Renal cortex interstitium (tissue), 15 donors: ENCODE measurements around the gene GTF3C5. TPM values are rescaled to one million over a fixed set of nuclear protein-coding genes. Genes with fewer than 3 reads are reported as not detected.
"Not testable (repeated sequence)": the region's sequence is repeated elsewhere in the genome, so short reads cannot be mapped to it uniquely, and the experiment has no call there.

Experiments used
- DNase-seq, 11 donors: peaks; one replicate each; pipeline ENCODE4 v3.0.0-alpha.2; 2013; ENCODE audit warnings: low read depth in 9 of 11, low spot score in 4 of 11; ENCODE audit errors: extremely low read depth in 1 of 11
- long read RNA-seq, 16 experiments: transcript quantifications; one replicate each; lab custom pipeline, GENCODE V29; 2026
- polyA plus RNA-seq, 3 donors: library from polyadenylated mRNA; unstranded; fragments of 120-200 nt; gene quantifications; one replicate each; pipeline ENCODE4 v1.2.1, GENCODE V29; 2013; ENCODE audit not compliant: insufficient read length in 3 of 3

The GTF3C5 gene, protein sequence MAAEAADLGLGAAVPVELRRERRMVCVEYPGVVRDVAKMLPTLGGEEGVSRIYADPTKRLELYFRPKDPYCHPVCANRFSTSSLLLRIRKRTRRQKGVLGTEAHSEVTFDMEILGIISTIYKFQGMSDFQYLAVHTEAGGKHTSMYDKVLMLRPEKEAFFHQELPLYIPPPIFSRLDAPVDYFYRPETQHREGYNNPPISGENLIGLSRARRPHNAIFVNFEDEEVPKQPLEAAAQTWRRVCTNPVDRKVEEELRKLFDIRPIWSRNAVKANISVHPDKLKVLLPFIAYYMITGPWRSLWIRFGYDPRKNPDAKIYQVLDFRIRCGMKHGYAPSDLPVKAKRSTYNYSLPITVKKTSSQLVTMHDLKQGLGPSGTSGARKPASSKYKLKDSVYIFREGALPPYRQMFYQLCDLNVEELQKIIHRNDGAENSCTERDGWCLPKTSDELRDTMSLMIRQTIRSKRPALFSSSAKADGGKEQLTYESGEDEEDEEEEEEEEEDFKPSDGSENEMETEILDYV
- 10 to 100 TPM; 63.4 to 75.6 (median 74.4) TPM for polyA plus RNA-seq
- long read RNA-seq, donor 1, transcript GTF3C5-202 (11 exons, 2,406 nt): major isoform, 11 of 25 reads
- long read RNA-seq, donor 1, partial matches to known transcripts: 12 of 25 reads
- long read RNA-seq, donor 1, other reads (novel, unspliced or antisense): 0 of 25 reads
- long read RNA-seq, donor 2, transcript GTF3C5-202 (11 exons, 2,406 nt): major isoform, 5 of 10 reads
- long read RNA-seq, donor 2, partial matches to known transcripts: 0 of 10 reads
- long read RNA-seq, donor 2, other reads (novel, unspliced or antisense): 0 of 10 reads
- long read RNA-seq, donor 3, transcript GTF3C5-202 (11 exons, 2,406 nt): major isoform, 17 of 24 reads
- long read RNA-seq, donor 3, partial matches to known transcripts: 6 of 24 reads
- long read RNA-seq, donor 3, other reads (novel, unspliced or antisense): 0 of 24 reads
- long read RNA-seq, donor 4, transcript GTF3C5-202 (11 exons, 2,406 nt): major isoform, 12 of 14 reads
- long read RNA-seq, donor 4, partial matches to known transcripts: 0 of 14 reads
- long read RNA-seq, donor 4, other reads (novel, unspliced or antisense): 0 of 14 reads
- long read RNA-seq, donor 5: 0 reads
- long read RNA-seq, donor 6, transcript GTF3C5-202 (11 exons, 2,406 nt): major isoform, 12 of 22 reads
- long read RNA-seq, donor 6, partial matches to known transcripts: 7 of 22 reads
- long read RNA-seq, donor 6, other reads (novel, unspliced or antisense): 0 of 22 reads
- long read RNA-seq, donor 7, transcript GTF3C5-202 (11 exons, 2,406 nt): major isoform, 9 of 46 reads
- long read RNA-seq, donor 7, partial matches to known transcripts: 34 of 46 reads
- long read RNA-seq, donor 7, other reads (novel, unspliced or antisense): 0 of 46 reads
- long read RNA-seq, donor 8, transcript GTF3C5-202 (11 exons, 2,406 nt): major isoform, 7 of 23 reads
- long read RNA-seq, donor 8, partial matches to known transcripts: 12 of 23 reads
- long read RNA-seq, donor 8, other reads (novel, unspliced or antisense): 0 of 23 reads
- long read RNA-seq, donor 9, transcript GTF3C5-202 (11 exons, 2,406 nt): major isoform, 10 of 35 reads
- long read RNA-seq, donor 9, partial matches to known transcripts: 24 of 35 reads
- long read RNA-seq, donor 9, other reads (novel, unspliced or antisense): 0 of 35 reads
- long read RNA-seq, donor 10, transcript GTF3C5-202 (11 exons, 2,406 nt): major isoform, 9 of 34 reads
- long read RNA-seq, donor 10, partial matches to known transcripts: 24 of 34 reads
- long read RNA-seq, donor 10, other reads (novel, unspliced or antisense): 0 of 34 reads
- long read RNA-seq, donor 11, transcript GTF3C5-202 (11 exons, 2,406 nt): major isoform, 7 of 19 reads
- long read RNA-seq, donor 11, partial matches to known transcripts: 11 of 19 reads
- long read RNA-seq, donor 11, other reads (novel, unspliced or antisense): 0 of 19 reads
- long read RNA-seq, donor 12, partial matches to known transcripts: 6 of 11 reads
- long read RNA-seq, donor 12, other reads (novel, unspliced or antisense): 0 of 11 reads
- long read RNA-seq, donor 13: 0 reads
- long read RNA-seq, donor 14, transcript GTF3C5-210 (3 exons, 696 nt): minor isoform, 5 of 18 reads
- long read RNA-seq, donor 14, transcript GTF3C5-202 (11 exons, 2,406 nt): major isoform, 10 of 18 reads
- long read RNA-seq, donor 14, partial matches to known transcripts: 0 of 18 reads
- long read RNA-seq, donor 14, other reads (novel, unspliced or antisense): 0 of 18 reads
- long read RNA-seq, donor 15, partial matches to known transcripts: 0 of 8 reads
- long read RNA-seq, donor 15, other reads (novel, unspliced or antisense): 0 of 8 reads
- long read RNA-seq, donor 16, transcript GTF3C5-202 (11 exons, 2,406 nt): major isoform, 36 of 97 reads
- long read RNA-seq, donor 16, partial matches to known transcripts: 50 of 97 reads
- long read RNA-seq, donor 16, other reads (novel, unspliced or antisense): 7 of 97 reads

DNA sequence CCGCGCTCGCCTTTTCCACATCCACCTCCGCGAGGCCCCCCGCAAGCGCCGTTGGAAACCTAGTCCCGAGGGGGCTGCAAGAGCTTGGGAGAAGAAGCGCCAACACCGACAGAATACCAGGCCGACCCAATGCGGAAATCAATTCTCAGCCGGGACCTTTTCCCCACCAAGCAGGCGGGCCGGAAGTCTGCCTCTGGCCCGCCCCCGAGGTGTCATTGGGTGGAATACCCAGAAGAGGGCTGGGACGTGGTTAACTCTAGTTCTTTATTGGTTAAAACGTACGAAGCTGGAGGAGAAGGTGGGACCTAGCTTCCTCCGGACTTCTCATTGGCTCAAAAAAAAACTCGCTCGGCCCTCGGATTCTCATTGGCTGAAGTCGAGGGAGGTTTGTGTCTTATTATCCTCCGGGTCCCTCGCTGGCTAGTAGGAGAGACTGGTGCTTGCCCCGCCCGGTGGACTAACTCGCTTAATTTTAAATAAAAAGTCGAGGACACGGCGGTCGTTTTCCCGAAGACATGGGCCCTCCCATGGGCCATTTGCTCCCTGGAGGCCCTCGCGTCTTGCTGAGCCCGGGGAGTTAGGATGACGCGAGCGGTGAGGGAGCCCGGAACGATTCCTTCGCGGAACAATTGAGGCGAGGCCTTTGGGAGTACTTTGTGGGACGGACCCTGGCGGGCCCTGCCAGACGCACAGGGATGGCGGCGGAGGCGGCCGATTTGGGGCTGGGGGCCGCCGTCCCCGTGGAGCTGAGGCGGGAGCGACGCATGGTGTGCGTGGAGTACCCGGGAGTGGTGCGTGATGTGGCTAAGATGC is at the start of gene GTF3C5:
GTF3C5 (plus strand) TSS at position 681 of the 813 bp plus-strand sequence; CDS start at position 696, 15 bp downstream.
- DNase-seq: peak; percentile 92 to 99 (median 97)

DNA sequence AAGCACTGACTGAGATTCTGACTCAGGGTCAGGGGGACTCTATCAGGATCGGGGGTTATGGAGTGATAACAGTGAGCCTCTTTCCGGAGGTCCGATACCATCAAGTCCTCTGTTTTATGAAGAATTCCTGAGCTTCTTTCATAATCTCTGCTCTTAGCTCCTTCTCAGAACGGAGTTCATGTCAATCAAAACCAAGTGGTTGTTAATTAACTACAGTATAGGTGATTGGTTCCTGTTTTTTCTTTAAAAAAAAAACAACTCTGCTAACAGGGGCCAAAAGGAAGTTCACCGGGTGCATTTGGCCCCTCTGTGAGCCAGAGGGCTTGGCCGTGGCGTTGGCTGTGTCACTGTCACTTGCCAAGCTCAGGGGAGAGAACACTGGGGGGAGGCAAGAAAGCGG is 48.3 kb upstream of the GTF3C5 start:
- DNase-seq: no peak

DNA sequence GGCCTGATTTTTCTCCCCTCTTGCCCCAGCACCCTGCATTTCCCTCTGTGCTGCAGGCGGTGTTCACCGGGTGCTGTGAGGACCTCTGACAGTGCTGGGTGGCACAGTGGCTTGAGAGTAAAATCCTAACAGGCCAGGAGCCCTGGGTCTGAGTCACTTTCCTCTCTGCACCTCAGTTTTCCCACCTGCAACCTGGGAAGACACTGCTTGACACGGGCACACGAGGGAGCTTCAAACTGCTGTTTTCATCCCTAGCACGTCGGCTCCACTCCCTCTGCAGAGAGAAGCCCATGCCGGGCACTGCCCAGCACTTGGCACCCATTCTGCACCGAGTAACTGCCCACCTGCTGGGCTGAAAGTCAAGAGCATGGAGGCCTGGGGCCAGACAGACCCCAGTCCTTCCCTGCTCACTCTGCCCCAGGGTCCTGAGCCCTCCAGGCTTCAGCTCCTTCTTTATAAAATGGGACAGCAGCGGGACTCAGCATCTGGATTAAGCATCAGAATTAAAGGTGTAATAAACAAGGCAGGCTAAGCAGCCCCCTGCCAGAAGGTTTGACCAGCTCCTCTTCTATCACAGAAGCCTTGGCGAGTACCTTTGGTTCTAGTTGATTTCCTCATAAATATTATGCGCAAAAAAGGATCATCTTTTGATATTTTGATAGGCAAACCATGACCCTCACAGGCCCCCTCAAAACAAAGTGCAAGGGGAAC is 47.2 kb upstream of the GTF3C5 start:
- no peak for DNase-seq

DNA sequence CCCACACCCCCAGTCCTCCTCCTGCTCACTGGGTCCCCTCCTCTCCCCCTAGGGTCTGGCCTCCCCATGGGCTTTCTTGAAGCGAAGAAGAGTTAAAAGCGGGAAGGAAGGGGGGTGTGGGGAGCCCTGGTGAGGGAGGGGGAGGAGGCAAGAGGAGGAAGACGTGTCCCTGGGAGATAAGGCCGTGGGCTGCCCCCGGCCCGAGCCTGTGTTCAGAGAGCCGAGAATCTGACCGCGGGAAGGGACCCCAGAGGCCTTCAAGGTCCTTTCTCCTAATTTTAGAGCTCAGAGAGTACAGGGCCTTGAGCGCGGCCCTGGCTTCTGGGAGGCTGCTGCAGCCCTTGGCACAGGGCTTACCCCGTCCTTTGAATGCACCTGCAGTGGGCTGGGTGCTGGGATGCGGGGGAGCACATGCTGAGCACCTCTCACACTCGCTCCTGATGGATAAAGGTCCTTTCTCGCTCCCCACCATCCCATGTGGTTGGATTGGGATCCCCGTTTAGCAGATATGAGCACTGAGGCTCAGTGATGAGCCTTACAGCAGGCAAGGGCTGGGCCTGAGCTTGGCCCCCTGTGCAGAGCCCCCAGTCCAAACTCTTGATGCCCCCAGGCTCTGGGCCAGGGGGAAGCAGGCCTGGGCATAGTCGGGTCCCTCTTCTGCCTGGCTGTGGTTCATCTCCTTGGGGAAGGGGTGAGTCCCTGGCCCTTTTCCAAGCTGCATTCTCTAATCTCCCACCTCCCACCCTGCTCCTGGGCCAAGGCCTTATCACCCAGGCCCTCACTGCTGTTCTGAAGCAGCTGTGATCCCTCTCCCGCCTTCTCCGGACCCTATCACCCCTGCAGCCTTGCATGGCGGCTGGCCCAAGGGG is 46.4 kb upstream of the GTF3C5 start:
- no peak for DNase-seq

DNA sequence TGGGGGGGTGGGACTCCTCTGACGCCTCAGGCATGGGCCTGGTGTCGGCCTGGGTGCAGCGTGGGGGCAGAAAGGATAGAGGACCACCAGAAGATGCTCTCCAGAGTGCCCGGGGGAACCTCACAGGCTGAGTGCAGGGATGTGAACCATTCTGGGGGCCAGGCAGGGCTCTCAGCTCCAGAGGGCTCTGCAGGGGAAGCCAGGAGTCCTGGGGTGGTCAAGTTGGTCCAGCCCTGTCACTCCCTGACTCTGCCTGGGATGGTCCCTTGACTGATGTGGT is 45.8 kb upstream of the GTF3C5 start:
- DNase-seq: no peak

DNA sequence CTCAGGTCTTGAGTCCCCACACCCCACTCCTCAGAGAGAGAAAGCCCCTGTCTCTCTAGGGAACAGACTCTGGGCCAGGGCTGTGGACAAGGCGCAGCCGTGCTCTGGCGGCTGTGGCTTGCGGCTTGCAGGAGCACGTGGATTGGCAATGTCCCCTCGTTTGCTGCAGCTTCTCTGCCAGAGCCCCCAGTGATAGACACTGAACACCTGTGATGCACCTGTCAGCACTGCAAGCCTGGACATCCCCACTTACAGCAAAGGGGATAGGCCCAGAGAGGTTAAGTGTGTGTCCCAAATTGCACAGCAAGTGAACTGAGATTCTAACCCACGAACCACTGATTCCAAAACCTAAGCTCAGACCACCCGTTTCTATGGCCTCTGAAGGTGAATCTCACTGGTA is 45.3 kb upstream of the GTF3C5 start:
- no peak for DNase-seq

DNA sequence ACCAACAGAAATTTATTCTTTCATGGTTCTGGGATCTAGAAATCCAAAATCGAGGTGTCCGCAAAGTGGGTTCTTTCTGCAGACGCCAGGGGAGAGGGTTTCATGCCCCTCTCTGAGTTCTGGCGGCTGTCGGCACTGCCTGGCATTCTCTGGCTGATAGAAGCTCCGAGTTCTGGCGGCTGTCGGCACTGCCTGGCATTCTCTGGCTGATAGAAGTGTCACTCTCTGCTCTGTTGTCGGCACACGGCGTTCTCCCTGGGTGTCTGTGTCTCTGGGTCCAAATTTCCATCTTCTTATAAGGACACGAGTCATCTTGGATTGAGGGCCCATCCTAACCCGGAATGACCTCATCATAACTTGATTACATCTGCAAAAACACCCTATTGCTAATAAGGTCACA is 44.7 kb upstream of the GTF3C5 start:
- DNase-seq: no peak

DNA sequence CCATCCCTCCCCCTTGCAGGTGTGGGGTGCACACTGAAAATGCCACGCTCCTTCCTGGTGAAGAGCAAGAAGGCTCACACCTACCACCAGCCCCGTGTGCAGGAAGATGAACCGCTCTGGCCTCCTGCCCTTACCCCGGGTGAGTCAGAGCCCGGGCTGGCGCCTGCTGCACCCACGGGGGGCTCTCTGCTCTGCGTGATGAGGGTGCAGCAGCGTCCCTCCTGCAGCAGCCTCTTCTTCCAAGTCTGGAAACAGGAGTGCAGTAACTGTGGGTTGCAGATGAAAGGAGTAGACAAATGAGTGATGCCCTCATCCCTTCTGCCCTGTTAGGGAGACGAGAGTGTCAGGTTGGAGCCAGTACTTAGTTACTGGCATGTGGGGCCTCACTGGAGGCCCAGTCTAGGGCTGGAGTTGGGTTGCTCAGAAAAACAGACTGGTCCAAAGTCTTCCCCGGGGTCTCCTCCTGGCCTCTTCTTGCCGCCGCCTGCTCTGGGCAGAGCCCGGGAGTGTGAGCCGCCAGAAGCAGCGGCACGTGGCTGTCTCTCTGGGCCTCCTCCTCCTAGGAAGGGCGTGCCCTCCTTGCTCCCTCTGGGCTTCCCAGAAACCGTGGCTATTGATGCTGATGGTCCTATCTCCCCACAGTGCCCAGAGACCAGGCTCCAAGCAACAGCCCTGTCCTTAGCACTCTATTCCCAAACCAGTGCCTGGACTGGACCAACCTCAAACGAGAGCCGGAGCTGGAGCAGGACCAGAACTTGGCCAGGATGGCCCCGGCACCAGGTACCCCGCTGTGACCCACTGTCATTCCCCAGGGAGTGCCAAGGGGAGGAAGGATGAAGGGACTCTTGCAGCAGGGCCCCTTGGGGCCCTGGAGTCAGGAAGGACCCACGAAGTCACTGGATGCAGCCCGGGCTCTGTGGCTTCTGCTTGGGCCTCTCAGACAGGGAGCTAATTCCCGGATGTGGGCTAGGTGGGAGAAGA is 43.9 kb upstream of the GTF3C5 start:
- DNase-seq: no peak

DNA sequence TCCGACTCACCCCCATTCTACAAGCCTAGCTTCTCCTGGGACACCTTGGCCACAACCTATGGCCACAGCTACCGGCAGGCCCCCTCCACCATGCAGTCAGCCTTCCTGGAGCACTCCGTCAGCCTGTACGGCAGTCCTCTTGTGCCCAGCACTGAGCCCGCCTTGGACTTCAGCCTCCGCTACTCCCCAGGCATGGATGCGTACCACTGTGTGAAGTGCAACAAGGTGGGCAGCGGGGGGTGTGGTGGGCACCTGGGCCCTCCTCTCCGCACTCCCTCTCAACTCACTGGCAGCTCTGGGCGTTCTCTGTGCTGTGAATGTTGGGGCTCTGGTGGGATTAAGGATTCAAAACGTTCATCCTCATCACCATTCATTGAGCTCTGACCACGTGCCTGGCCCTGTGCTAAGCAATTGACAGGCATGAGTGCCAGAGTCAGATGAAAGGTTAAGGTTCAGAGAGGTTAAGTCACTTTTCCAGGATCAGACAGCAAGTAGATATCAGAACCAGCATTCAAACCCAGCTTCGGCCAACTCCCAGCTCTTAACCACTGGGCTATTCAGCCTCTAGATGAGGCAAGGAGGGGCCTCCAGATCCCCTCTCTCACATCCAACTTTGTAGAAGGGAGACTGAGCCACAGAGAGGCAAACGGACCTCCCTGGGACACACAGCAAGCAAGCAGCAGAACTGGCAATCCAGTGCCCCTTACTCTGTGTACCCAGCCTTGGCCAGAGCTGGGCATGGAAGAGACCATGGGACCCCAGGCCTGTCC is 42.4 kb upstream of the GTF3C5 start:
- DNase-seq: no peak

DNA sequence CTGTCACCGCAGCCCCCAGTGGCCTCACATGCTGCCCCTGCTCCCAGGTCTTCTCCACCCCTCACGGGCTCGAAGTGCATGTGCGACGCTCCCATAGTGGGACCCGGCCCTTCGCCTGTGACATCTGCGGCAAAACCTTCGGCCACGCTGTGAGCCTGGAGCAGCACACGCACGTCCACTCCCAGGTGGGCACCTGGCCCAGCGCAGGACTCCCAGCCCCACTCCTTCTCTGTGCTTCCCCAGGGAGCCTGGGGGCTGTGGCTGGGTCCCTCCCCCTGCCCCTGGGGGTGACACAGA is 41.8 kb upstream of the GTF3C5 start:
- no peak for DNase-seq

DNA sequence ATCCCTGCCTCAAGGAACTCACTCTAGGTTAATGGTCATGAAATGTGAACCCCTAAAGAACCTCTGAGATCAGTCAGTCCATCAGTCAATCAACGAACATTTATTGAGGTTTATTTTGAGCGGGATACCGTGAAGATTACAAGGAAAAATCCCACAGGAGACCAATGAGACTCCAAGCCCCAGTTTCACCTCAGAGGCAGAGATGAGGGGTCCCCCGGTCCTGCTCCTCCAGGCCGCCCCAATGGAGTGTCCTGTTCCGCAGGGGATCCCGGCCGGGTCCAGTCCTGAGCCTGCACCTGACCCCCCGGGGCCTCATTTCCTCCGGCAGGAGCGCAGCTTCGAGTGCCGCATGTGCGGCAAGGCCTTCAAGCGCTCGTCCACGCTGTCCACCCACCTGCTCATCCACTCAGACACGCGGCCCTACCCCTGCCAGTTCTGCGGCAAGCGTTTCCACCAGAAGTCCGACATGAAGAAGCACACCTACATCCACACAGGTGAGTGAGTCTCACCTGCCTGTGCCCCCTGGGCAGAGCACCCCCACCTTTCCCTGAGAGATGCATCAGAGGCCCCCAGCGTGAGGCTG is 41.3 kb upstream of the GTF3C5 start:
- no peak for DNase-seq

DNA sequence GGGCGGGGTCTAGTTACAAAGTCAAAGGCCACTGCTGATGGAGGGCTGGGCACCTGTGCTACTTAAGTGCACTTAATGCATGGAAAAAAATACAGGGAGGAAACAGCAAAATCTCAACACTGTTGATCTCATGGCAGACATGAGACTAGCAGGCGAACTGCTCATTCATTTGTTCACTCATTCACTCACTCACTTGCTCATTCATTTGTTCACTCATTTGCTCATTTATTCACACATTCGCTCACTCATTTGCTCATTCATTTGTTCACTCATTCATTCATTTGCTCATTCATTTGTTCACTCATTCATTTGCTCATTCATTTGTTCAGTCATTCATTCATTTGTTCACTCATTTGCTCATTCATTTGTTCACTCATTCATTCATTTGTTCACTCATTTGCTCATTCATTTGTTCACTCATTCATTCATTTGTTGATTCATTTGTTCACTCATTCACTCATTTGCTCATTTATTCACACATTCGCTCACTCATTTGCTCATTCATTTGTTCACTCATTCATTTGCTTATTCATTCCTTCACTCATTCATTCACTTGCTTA is 40.7 kb upstream of the GTF3C5 start:
- not testable (repeated sequence) for DNase-seq
